Forelimb muscle (tissue), 1 donor: ENCODE results near the gene DOC2A. TPM values are rescaled to one million over a fixed set of nuclear protein-coding genes. Genes with fewer than 3 reads are reported as not detected.
"Not testable (repeated sequence)": the region's sequence is repeated elsewhere in the genome, so short reads cannot be mapped to it uniquely, and the experiment has no call there.

Experiments used
- DNase-seq: peaks from one replicate; pipeline ENCODE4 v3.0.0-alpha.2; 2013; ENCODE audit warnings: low read depth
- polyA plus RNA-seq: library from polyadenylated mRNA; unstranded; fragments of 120-200 nt; gene quantifications from one replicate; pipeline ENCODE4 v1.2.1, GENCODE V29; 2013; ENCODE audit not compliant: insufficient read length

Gene DOC2A
- 0.61 TPM for polyA plus RNA-seq

DNA sequence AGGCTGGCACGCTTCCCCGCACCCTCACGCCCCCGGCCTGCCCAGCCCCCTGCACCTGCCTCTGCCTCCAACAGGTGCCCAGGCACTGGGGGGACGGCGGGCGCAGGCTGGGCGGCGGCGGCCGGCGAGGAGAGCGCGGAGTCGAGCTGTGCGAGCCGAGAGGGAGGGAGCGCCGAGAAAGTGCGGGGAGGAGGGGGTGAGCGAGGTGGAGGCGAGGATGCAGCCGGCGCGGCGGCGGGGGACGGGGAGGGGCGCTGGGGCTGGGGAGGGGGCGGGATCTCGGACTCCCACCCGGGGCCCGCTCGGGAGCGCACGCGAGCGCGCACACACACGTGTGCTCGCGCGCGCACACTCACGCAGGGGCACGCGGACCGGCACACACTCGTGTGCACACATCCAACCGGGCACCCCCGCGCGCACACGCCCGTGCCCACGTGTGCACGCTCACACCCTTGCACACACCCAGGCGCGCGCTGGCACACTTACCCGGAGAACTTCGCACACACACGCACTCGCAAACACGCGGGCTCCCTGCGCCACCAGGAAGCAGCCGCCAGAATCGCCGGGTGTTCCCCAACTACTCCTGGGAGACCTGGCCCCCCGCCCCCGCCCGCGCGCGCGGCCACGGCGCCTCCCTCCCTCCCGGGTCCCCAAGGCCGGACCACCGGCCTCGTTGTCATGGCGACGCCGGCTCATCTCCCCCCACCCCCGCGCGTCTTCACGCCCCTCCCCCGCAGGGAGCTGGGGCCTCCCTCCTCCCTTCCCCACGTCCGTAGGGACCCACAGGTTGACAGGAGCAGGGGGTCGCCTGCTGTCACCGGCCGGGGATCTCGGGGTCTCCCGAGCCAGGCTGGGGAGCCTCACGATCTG, at the start of gene DOC2A:
Gene DOC2A (minus strand): TSS at position 184 of the 870 bp plus-strand sequence. CDS start 805 bp downstream, outside the sequence.
- DNase-seq, result no peak

DNA sequence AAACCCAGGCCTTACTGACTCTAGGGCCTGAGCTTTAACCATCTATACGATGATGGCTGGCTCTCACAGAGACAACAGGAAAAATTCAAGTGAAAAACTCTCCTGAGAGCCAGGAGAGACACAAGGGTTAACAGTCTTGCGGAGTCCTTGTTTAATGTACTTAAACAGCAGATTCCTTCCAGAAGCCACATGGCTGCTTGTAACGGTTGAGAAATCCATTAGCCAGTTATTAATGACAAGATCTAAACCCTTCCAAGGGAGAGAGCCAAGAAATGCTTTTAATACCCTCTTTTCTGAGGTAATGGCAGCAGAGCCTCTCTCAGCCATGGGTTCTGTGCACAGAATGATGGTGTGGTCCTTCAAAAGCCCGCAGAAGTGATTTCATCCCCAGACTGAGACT, 49.5 kb upstream of the DOC2A start:
- no peak for DNase-seq

DNA sequence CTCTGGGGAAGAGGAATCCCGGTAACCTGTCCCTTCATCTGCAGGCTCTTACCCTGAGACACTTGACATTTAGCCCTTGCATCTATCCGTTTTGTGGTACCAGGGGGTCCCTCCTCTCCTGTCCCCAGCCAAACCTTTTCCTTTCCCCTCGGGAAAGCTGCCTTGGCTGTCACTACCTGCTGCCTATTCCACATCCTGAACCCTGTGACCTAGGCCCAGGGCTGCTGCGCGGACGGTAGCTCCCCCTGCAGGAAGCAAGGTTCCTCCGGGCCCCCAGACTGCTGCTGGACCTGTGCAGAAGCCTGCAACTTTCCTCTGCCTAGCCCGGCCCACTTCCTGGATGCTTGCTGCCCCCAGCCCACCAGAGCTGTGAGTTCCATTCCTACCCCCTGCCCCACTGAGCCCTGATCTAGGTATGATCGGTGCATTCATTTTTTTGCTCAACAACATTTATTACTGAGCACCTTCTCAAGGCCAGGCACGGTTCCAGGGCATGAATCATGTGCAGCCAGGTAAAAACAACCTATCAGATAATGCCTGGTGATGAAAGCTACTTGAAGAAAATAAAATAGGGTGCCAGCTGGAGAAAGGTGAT, 44.2 kb upstream of the DOC2A start:
- no peak for DNase-seq

DNA sequence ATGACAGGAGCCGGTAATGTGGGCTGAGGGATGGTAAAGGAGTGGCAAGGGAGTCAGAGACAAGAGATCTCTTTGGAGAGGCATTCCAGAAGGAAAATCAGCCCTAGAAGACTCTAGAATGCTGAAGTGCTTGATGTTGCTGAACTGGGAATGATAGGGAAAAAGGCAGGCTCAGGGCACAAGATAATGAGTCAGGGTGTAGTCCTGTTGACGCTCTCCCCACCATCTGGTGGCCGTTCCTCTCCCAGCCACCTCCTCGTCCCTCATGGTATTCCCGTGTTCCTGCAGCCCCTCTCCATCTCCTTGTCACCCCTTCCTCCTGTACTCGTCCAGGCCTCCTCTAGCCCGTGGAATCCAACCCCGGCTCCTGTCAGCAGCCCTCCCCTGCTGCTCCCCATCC, 43.6 kb upstream of the DOC2A start:
- no peak for DNase-seq

DNA sequence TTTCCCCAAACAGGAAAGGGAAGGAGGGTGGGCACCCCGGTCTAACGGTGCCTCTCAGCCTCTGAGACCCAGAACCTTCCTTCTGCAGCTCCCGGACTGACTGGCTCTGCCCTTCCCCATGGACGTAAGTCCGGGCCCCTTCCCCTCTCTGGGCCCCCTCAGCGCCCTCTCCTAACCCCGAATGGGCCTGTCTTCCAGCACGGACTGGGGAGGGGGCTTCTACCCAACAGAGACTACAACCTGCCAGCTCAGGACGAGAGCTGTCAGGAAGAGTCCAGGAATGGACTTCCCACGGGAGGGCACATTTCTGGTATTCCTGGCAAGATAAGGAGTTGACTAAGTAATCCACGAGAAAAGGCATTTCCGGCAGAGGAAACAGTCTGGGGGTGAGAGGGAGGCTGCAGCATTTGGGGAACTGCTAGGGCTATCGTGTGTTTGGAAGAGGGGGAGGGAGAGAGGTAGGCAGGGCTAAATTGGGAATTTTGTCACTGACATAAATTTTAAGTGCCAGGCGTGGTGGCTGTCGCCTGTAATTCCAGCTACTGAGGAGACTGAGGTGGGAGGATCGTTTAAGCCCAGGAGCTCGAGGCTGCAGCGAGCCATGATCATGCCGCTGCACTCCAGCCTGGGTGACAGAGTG, 42.7 kb upstream of the DOC2A start:
- DNase-seq, result no peak

DNA sequence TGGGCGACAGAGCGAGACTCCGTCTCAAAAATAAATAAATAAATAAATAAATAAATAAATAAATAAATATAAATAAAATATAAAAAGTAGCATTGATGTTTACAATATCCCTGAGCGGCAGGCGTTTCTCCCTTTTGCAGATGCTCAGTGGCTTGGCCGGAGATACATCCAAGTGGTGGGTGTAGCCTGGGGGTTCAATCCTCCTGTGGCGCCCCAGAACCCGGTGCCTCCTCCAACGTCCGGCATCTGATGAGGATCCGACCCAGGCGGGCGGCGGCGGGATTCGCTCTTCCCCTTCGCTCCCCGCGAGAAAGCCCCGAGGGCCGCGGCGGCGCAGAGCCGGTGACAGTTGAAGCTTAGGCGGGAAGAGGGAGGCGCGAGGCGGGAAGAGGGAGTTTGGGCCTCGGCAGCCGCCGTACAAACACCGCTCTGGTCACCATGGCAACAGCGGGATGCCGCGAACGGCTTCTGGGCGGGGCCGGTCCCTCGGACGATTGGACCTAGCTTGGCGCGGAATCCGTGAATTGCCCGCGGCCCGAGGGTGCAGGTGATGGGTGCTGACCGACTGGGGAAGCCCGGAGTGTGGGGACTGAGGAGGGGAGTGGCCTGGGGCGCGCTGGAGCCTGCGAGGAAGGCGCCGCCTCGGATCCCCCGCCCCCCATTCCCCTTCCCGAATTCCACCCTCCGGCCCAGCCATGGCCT, 42.0 kb upstream of the DOC2A start:
- DNase-seq, result peak; percentile 78

DNA sequence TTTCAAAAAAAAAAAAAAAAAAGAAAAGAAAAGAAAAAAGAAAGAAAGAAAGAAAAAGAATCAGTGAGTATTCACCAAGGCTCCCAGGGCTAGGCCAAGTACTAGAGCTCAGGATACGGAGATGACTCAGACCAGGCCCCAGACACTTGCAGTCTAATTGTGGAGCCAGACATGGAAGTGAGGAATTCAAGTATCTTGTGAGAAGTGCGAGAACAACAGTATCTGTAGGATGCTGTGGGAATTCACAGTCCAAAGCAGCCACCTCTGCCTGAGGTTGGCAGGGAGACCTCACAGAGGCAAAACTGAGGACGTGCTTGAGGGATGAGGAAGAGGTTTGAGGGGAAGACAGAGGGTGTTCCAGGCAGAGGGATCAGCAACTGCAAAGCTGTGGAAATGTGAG, 40.7 kb upstream of the DOC2A start:
- no peak for DNase-seq

DNA sequence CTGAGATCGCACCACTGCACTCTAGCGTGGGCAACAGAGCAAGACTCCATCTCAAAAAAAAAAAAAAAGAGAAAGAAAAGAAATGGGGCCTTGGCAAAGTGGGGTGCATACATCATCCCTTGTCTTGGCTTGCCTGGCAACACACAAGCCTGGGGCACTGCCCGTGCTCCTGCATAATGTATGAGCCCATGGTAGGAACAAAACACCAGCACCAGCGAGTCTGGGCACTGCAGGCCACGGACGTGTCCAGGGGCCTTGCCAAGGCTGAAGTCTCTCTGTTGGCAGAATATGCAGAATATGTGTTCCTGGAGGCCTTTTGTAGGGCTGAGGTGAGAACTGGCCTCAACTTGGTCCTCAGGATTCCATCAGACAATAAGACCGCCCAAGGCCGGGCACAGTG, 39.0 kb upstream of the DOC2A start:
- no peak for DNase-seq

DNA sequence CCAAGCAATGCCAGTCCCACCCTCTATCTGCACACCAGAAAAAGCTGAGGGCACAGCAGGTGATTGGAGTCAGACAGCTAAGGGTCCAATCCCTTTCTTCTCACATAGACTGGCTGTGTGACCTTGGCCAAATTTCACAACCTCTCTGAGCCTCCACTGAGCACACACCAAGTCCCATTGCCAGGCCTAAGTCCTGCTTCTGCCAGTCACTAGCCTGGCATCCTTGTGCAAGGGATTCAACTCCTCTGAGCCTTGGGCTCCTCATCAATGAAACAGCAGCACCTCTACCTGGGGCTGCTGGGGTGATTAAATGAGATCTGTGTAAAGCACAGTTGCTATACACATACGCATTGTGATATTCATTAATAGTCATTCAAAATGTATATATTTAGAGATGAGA, 35.8 kb upstream of the DOC2A start:
- no peak for DNase-seq

DNA sequence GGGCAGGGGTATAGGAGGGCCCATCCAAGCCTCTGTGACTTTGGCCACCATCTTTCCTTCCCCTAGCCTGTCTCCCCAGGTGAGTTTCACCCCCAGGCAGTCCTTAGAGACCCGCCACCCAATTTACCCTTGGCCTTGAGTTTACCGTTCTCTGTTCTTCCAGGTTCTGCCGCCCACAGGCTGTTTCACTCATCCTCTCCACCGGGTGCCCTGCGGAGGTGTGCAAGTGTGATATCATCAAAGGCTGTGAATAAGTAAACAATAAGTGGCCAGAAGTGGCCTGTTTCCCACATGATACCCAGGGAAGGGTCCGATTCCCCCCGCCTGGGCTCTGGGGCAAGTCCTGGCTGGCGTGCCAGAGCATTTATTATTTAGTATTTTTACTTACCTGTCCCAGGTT, 35.4 kb upstream of the DOC2A start:
- DNase-seq, result no peak

DNA sequence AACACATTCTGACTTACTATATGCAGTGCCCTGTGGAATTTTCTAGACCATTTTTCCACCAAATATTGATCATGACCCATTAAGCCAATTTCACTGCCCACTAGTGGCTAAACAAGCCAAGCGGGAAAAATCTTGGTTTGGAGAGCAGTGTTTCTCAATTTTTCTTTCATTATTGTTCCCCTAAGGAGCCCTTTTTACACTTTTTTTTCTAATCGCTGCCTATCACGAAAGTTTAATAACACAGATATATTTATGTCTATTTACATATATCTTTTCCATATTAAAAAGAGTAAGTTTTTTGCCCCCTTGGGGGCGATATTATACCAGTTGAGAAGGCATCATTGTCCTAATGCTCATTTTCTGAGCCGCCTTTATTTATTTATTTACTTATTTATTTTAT, 31.0 kb upstream of the DOC2A start:
- DNase-seq, result no peak

DNA sequence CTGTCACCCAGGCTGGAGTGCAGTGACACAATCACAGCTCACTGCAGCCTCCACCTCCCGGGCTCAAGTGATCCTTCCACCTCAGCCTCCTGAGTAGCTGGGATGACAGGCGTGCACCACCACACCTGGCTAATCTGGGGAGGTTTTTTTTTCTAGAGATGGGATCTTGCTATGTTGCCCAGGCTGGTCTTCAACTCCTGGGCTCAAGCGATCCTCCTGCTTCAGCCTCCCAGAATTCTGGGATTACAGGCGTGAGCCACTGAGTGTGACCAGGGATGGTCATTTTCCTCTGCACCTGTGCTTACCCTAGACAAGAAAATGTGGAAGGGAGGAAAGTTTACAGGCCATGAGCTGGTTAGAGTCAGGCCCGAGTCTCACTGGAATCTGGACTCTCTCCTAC, 29.9 kb upstream of the DOC2A start:
- DNase-seq, result not testable (repeated sequence)

DNA sequence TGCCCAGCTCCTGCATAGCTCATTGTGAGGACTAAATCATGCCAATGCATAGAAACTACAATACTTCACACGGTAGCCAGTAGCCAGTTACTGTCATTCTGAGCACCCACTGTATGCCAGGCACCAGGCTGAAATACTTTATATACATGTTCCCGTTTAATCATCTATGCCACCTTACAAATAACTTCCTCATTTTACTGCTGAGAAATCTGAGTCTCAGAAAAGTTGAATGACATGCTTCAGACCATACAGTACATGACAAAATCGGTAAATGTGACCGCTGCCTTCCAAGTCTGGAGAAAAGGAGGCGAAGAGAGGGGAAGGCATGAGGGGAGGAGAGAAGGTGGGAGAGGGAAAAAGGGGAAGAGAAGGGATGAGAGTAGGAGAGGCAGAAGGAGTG, 29.4 kb upstream of the DOC2A start:
- DNase-seq, result no peak

DNA sequence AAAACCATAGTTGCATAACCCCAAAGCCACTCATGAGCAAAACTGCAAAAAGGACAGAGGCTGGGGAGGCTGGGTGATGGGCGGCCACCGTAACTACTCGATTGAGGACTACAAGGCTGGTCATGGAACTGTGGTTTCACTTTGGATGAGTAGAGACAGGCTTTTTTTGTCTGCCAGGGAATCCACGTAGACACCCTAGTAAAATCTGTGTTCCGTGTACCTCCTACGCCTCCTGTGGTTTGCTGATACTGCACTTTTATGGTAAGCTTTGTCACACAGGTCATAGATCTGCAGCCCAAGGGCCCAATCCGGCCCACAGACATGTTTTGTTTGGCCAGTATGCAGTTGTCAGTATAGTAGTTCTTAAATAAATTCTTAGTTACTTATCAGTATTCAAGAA, 22.4 kb upstream of the DOC2A start:
- DNase-seq, result no peak

DNA sequence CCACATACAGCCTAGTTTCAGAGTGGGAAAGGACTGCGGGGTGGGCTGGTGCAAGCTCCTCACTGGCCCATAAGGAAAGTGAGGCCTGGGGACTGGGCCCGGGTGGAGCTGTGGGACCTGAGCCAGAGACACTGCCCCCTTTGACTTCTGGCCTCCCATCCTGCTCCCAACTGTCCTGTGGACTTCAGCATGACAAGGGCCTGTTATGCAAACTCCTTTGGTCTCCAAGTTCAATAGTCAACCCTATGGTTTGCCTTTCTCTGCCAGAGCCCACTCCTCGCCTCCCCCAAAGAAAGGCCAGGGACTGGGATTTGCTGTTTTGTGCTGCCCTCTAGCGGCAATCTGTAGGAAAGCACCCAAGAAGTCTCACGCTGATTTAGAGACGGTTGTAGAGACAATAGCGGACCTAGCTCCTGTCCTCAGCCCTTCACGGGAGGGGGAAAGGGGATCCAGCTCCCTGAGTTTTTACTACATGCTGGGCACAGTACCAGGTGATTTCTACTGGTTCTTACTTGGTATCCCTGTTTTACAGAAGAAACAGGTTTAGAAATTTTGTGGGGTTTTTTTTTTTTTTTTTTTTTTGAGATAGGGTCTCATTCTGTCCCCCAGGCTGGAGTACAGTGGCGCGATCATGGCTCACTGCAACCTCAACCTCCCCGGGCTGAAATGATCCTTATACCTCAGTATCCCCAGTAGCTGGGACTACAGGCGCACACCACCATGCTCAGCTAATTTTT, 21.4 kb upstream of the DOC2A start:
- DNase-seq, result no peak

DNA sequence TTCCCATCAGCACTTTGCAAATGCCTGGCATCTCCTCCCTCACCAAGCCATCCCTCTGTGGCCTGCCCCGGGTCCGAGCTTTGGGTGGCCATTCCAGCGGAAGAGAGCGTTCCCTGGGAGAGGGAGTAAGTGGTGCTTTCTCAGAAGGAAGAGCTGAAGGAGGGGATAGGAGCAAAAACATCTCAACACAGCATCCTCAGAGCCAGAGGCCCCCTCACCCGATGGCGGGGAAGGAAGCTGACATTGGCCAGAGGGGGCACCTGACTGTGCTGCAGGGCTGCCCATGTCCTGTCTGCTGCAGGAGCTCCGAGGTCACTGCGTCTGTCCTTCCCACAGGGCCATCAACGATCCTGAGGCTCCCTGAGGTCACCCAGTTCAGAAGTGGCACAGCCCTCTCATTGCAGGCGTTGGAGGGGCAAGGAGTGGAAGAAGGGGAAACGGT, 20.7 kb upstream of the DOC2A start:
- DNase-seq, result no peak

DNA sequence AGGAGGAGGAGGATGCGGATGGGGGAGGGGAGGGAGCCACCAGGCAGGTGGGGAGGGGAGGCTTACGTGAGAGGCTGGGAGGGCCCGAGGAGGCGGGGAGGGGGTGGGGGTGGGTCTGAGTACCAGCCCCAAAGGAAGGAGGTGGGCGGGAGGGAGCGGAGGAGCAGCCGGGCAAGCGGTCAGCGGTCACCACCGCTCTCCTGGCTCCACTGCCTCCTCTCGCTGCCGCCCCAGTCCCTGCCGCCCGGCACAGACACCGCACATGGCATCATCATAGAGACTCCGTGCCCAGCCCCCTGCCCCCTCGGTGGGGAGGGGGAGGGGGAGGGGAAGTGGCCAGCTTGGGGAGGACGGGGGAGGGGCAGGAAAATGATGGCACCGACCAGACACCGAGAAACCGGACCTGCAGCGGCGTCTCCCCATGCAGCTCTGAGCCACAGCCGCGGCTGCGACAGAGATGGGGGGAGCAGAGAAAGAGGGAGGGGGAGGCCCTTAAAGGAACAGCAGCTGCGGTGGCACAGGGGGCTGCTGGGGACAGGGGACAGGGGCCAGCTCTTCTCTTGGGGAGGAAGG, 20.1 kb upstream of the DOC2A start, which contains the start of gene TLCD3B:
Gene TLCD3B (minus strand): TSS at position 431 of the 573 bp plus-strand sequence. CDS start 744 bp downstream, outside the sequence.
- no peak for DNase-seq

DNA sequence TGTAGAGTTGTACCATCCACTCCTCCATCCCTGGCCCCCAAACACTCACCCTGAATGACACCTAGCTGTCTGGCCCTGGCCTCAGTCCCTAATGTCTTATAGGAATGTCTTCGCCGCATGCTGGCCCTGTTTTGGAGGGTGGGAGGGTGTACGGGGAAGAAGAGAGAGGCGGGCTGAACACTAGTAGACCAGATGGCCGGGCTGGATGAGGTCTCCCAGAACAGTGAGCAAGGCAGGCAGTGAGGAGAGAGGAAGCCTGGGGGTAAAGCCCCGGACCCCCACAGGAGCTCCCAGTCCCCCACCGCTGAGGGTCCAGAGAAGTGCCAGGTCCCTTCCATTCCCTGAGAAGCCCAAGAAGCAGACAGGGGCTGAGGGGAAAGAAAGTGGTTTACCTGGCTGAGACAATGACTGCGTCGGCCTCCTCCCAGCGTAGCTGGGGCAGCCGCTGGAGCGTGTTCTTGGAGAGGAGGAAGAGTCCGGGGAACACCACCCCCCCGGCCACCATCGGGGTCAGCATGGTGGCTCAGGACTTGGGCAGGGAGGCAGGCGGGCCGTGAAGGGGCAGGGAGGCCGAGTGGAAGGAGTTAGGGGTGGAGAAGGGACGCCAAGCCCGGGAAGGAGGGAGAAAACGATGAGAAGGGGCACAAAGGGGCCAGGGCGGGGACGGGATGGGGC, 19.3 kb upstream of the DOC2A start:
- no peak for DNase-seq

DNA sequence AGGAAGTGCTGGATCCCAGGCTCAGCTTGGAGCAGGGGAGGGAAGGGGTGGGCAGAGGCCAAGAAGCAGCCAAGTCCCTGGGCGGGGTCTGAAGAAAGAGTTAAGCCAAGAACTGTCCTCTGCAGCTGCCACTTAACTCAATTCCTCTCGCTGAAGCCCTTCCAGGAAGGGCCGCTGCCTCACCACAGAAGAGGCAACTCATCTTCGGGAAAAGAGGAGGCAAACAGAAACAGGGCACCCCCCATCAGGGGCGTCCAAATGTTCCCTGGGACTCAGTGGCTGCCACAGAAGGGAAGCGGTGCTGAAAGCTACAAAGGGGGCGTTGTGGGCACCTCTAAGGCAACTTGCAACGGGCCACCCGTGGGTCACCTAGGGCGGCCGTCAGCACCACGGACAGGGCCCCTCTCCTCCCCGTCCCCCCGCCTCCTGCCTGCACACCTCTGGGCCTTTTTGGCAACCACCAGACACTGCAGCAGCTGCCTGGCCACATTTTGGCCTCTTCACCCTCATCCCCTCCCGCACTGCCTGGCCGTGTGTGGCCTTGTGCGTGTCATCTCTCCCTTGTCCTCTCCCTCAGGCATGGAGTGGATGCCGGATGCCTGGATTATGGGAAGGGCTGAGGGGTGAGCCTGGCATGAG, 17.7 kb upstream of the DOC2A start:
- no peak for DNase-seq
